Uterus (tissue), 4 donors: ENCODE results near the gene TBC1D1. TPM values are rescaled to one million over a fixed set of nuclear protein-coding genes. Genes with fewer than 3 reads are reported as not detected.

Experiments
- DNase-seq, 2 donors: peaks; one replicate each; pipeline ENCODE4 v3.0.0-alpha.2; 2019 to 2020
- H3K27ac ChIP-seq, 2 donors: fragments of 200-600 bp; sonication (generic); 1 replicate in 1 of 2; 2 replicates in 1 of 2; pipeline ENCODE4 v1.5.1; 2016 to 2018
- H3K27me3 ChIP-seq, 2 donors: fragments of 200-600 bp; sonication (generic); one replicate each; pipeline ENCODE4 v1.5.1; 2018 to 2019; ENCODE audit warnings: control low read depth in 1 of 2
- H3K36me3 ChIP-seq, 2 donors: fragments of 200-600 bp; sonication (generic); one replicate each; pipeline ENCODE4 v1.5.1; 2019; ENCODE audit warnings: control low read depth in 1 of 2
- H3K4me1 ChIP-seq, 2 donors: fragments of 200-600 bp; sonication (generic); one replicate each; pipeline ENCODE4 v1.5.1; 2018 to 2019; ENCODE audit warnings: control low read depth in 1 of 2
- H3K4me3 ChIP-seq, 2 donors: fragments of 200-600 bp; sonication (generic); 1 replicate in 1 of 2; 2 replicates in 1 of 2; pipeline ENCODE4 v1.5.1; 2018 to 2019; ENCODE audit warnings: mild to moderate bottlenecking in 1 of 2
- H3K9me3 ChIP-seq, 2 donors: fragments of 200-600 bp; sonication (generic); one replicate each; pipeline ENCODE4 v1.5.1; 2019; ENCODE audit warnings: control low read depth in 1 of 2
- CTCF ChIP-seq, 4 experiments: fragments of 200-600 bp in 2 of 4; fragments of 450-650 bp in 2 of 4; sonication (generic) in 2 of 4; IDR thresholded peaks; one replicate each; pipeline ENCODE4 v1.5.1; 2016 to 2019; ENCODE audit warnings: antibody characterized with exemption in 4 of 4, mild to moderate bottlenecking in 2 of 4, moderate library complexity in 1 of 4
- POLR2A ChIP-seq, 2 donors: fragments of 450-650 bp; IDR thresholded peaks; one replicate each; pipeline ENCODE4 v1.6.1; 2016; ENCODE audit warnings: antibody characterized with exemption in 2 of 2, mild to moderate bottlenecking in 1 of 2, moderate library complexity in 1 of 2
- intact Hi-C: fragments of 100-400 bp; cut with DNase I; formaldehyde crosslinking; loops from one replicate; pipeline ENCODE4 v1.15.1; 2023; ENCODE audit warnings: low total_unique reads
- total RNA-seq, 4 donors: library from RNA; depleted of rRNA in 3 of 4; stranded (reverse); fragments of >200 nt in 3 of 4; gene quantifications; one replicate each; pipeline versions ENCODE4 v1.1.0 to v1.2.4, GENCODE V29; 2014 to 2023
- donor health status: DM: yes; HTN: yes; CAD: no.

Gene TBC1D1
- total RNA-seq, 4 donors from 2014 or later, result 172 to 402 (median 236) TPM

- no peaks in the 10 kb centered on the region for H3K9me3 ChIP-seq
- H3K4me1 ChIP-seq, result peaks cover 4% of the 10 kb centered on the region in 2 donors
- no peaks in the 10 kb centered on the region for H3K36me3 ChIP-seq
- peak overlapping the region; percentile 91 to 99 for H3K27ac ChIP-seq
- no peak overlapping the region for H3K4me3 ChIP-seq
- no peak for TF ChIP-seq CTCF (IDR thresholded peaks at IDR 0.05)
- no peak for TF ChIP-seq POLR2A (IDR thresholded peaks at IDR 0.05)
- DNase-seq, result no peak
- no peaks in the 10 kb centered on the region for H3K27me3 ChIP-seq
- intact Hi-C loops, result no loop called here
Measured at GRCh38 chr4:38005637-38006036, 114.8 kb downstream of the TBC1D1 start.

- intact Hi-C loops, result no loop called here
- H3K27ac ChIP-seq, result peak overlapping the region; percentile 91 to 99
- no peak for DNase-seq
- TF ChIP-seq POLR2A (IDR thresholded peaks at IDR 0.05) (no peak), CTCF (IDR thresholded peaks at IDR 0.05) (no peak)
- H3K36me3 ChIP-seq, result no peaks in the 10 kb centered on the region
- H3K9me3 ChIP-seq, result no peaks in the 10 kb centered on the region
- peaks cover 4 to 19% of the 10 kb centered on the region in 2 donors for H3K4me1 ChIP-seq
- H3K27me3 ChIP-seq, result no peaks in the 10 kb centered on the region
- H3K4me3 ChIP-seq, result no peak overlapping the region
Measured at GRCh38 chr4:38007645-38008044, 116.8 kb downstream of the TBC1D1 start.

- Histone ChIP-seq H3K27ac (peak overlapping the region; percentile 91 to 99), H3K9me3 (no peaks in the 10 kb centered on the region), H3K27me3 (no peaks in the 10 kb centered on the region), H3K4me3 (no peak overlapping the region), H3K36me3 (no peaks in the 10 kb centered on the region), H3K4me1 (peaks cover 4 to 19% of the 10 kb centered on the region in 2 donors)
- TF ChIP-seq CTCF (IDR thresholded peaks at IDR 0.05) (no peak), POLR2A (IDR thresholded peaks at IDR 0.05) (no peak)
- no peak for DNase-seq
- intact Hi-C loops, result no loop called here
Measured at GRCh38 chr4:38008571-38009021, 117.7 kb downstream of the TBC1D1 start.

- no peak for DNase-seq
- no peak for TF ChIP-seq POLR2A (IDR thresholded peaks at IDR 0.05)
- TF ChIP-seq CTCF (IDR thresholded peaks at IDR 0.05), result no peak
- no peaks in the 10 kb centered on the region for H3K27me3 ChIP-seq
- peak overlapping the region; percentile 91 to 99 for H3K27ac ChIP-seq
- H3K4me3 ChIP-seq, result no peak overlapping the region
- no peaks in the 10 kb centered on the region for H3K36me3 ChIP-seq
- H3K4me1 ChIP-seq, result peaks cover 4 to 19% of the 10 kb centered on the region in 2 donors
- intact Hi-C loops, result no loop called here
- H3K9me3 ChIP-seq, result no peaks in the 10 kb centered on the region
Measured at GRCh38 chr4:38009421-38009820, 118.5 kb downstream of the TBC1D1 start.

GRCh38 chr4:38009949-38010348 lies 119.1 kb downstream of the TBC1D1 start:
- TF ChIP-seq CTCF (IDR thresholded peaks at IDR 0.05) (no peak), POLR2A (IDR thresholded peaks at IDR 0.05) (no peak)
- no peak overlapping the region for H3K4me3 ChIP-seq
- H3K27me3 ChIP-seq, result no peaks in the 10 kb centered on the region
- no peaks in the 10 kb centered on the region for H3K36me3 ChIP-seq
- H3K9me3 ChIP-seq, result no peaks in the 10 kb centered on the region
- intact Hi-C loops, result no loop called here
- peaks cover 4 to 19% of the 10 kb centered on the region in 2 donors for H3K4me1 ChIP-seq
- peak overlapping the region; percentile 91 to 99 for H3K27ac ChIP-seq
- DNase-seq, result no peak
